Uterus (tissue), 4 donors: Measurements from ENCODE around the gene ADAMTSL2. TPM values are rescaled to one million over a fixed set of nuclear protein-coding genes. Genes with fewer than 3 reads are reported as not detected.

Source experiments
- DNase-seq, 2 donors: peaks; one replicate each; pipeline ENCODE4 v3.0.0-alpha.2; 2019 to 2020
- H3K27ac ChIP-seq, 2 donors: fragments of 200-600 bp; sonication (generic); 1 replicate in 1 of 2; 2 replicates in 1 of 2; pipeline ENCODE4 v1.5.1; 2016 to 2018
- H3K27me3 ChIP-seq, 2 donors: fragments of 200-600 bp; sonication (generic); one replicate each; pipeline ENCODE4 v1.5.1; 2018 to 2019; ENCODE audit warnings: control low read depth in 1 of 2
- H3K36me3 ChIP-seq, 2 donors: fragments of 200-600 bp; sonication (generic); one replicate each; pipeline ENCODE4 v1.5.1; 2019; ENCODE audit warnings: control low read depth in 1 of 2
- H3K4me1 ChIP-seq, 2 donors: fragments of 200-600 bp; sonication (generic); one replicate each; pipeline ENCODE4 v1.5.1; 2018 to 2019; ENCODE audit warnings: control low read depth in 1 of 2
- H3K4me3 ChIP-seq, 2 donors: fragments of 200-600 bp; sonication (generic); 1 replicate in 1 of 2; 2 replicates in 1 of 2; pipeline ENCODE4 v1.5.1; 2018 to 2019; ENCODE audit warnings: mild to moderate bottlenecking in 1 of 2
- H3K9me3 ChIP-seq, 2 donors: fragments of 200-600 bp; sonication (generic); one replicate each; pipeline ENCODE4 v1.5.1; 2019; ENCODE audit warnings: control low read depth in 1 of 2
- CTCF ChIP-seq, 4 experiments: fragments of 200-600 bp in 2 of 4; fragments of 450-650 bp in 2 of 4; sonication (generic) in 2 of 4; IDR thresholded peaks; one replicate each; pipeline ENCODE4 v1.5.1; 2016 to 2019; ENCODE audit warnings: antibody characterized with exemption in 4 of 4, mild to moderate bottlenecking in 2 of 4, moderate library complexity in 1 of 4
- POLR2A ChIP-seq, 2 donors: fragments of 450-650 bp; IDR thresholded peaks; one replicate each; pipeline ENCODE4 v1.6.1; 2016; ENCODE audit warnings: antibody characterized with exemption in 2 of 2, mild to moderate bottlenecking in 1 of 2, moderate library complexity in 1 of 2
- intact Hi-C: fragments of 100-400 bp; cut with DNase I; formaldehyde crosslinking; loops from one replicate; pipeline ENCODE4 v1.15.1; 2023; ENCODE audit warnings: low total_unique reads
- total RNA-seq, 4 donors: library from RNA; depleted of rRNA in 3 of 4; stranded (reverse); fragments of >200 nt in 3 of 4; gene quantifications; one replicate each; pipeline versions ENCODE4 v1.1.0 to v1.2.4, GENCODE V29; 2014 to 2023
- donor health status: DM: yes; HTN: yes; CAD: no.

Gene ADAMTSL2
- total RNA-seq, 4 donors from 2014 or later, result 0.26 to 3.0 (median 2.4) TPM; not detected in 1

GRCh38 chr9:133606708-133607025 lies 72.2 kb downstream of the ADAMTSL2 start:
- peaks cover 0 to 4% of the 10 kb centered on the region in 2 donors for H3K4me1 ChIP-seq
- H3K4me3 ChIP-seq, result no peak overlapping the region
- intact Hi-C loops, result no loop called here
- H3K27me3 ChIP-seq, result peaks cover 0 to 6% of the 10 kb centered on the region in 2 donors
- no peak for TF ChIP-seq CTCF (IDR thresholded peaks at IDR 0.05)
- TF ChIP-seq POLR2A (IDR thresholded peaks at IDR 0.05), result no peak
- no peak overlapping the region for H3K27ac ChIP-seq
- H3K36me3 ChIP-seq, result no peaks in the 10 kb centered on the region
- DNase-seq, result no peak
- H3K9me3 ChIP-seq, result no peaks in the 10 kb centered on the region

GRCh38 chr9:133607381-133607780 lies 72.9 kb downstream of the ADAMTSL2 start:
- H3K27ac ChIP-seq, result no peak overlapping the region
- TF ChIP-seq CTCF (IDR thresholded peaks at IDR 0.05), result no peak
- TF ChIP-seq POLR2A (IDR thresholded peaks at IDR 0.05), result no peak
- no peak overlapping the region for H3K4me3 ChIP-seq
- peaks cover 0 to 4% of the 10 kb centered on the region in 2 donors for H3K4me1 ChIP-seq
- intact Hi-C loops, result no loop called here
- DNase-seq, result no peak
- H3K27me3 ChIP-seq, result peaks cover 0 to 6% of the 10 kb centered on the region in 2 donors
- no peaks in the 10 kb centered on the region for H3K36me3 ChIP-seq
- no peaks in the 10 kb centered on the region for H3K9me3 ChIP-seq

GRCh38 chr9:133607976-133608375 lies 73.5 kb downstream of the ADAMTSL2 start:
- H3K4me3 ChIP-seq, result no peak overlapping the region
- intact Hi-C loops, result no loop called here
- TF ChIP-seq POLR2A (IDR thresholded peaks at IDR 0.05) (no peak), CTCF (IDR thresholded peaks at IDR 0.05) (no peak)

GRCh38 chr9:133608382-133608781 lies 73.9 kb downstream of the ADAMTSL2 start:
- intact Hi-C loops, result no loop called here
- no peaks in the 10 kb centered on the region for H3K36me3 ChIP-seq

More at GRCh38 chr9:133607976-133608375, 73.5 kb downstream of the ADAMTSL2 start:
- H3K36me3 ChIP-seq, result no peaks in the 10 kb centered on the region
- no peak for DNase-seq
- H3K4me1 ChIP-seq, result peaks cover 0 to 4% of the 10 kb centered on the region in 2 donors
- H3K27ac ChIP-seq, result no peak overlapping the region
- H3K27me3 ChIP-seq, result peaks cover 0 to 6% of the 10 kb centered on the region in 2 donors
- H3K9me3 ChIP-seq, result no peaks in the 10 kb centered on the region

GRCh38 chr9:133608889-133609288 lies 74.4 kb downstream of the ADAMTSL2 start:
- no peak for DNase-seq
- Histone ChIP-seq H3K9me3 (no peaks in the 10 kb centered on the region), H3K4me3 (no peak overlapping the region), H3K36me3 (no peaks in the 10 kb centered on the region), H3K4me1 (peaks cover 0 to 4% of the 10 kb centered on the region in 2 donors), H3K27ac (no peak overlapping the region), H3K27me3 (peaks cover 0 to 6% of the 10 kb centered on the region in 2 donors)
- intact Hi-C loops, result no loop called here
- TF ChIP-seq POLR2A (IDR thresholded peaks at IDR 0.05) (no peak), CTCF (IDR thresholded peaks at IDR 0.05) (no peak)

More at GRCh38 chr9:133608382-133608781, 73.9 kb downstream of the ADAMTSL2 start:
- Histone ChIP-seq H3K27me3 (peaks cover 0 to 6% of the 10 kb centered on the region in 2 donors), H3K9me3 (no peaks in the 10 kb centered on the region), H3K27ac (no peak overlapping the region), H3K4me3 (no peak overlapping the region), H3K4me1 (peaks cover 0 to 4% of the 10 kb centered on the region in 2 donors)
- TF ChIP-seq CTCF (IDR thresholded peaks at IDR 0.05), result no peak
- TF ChIP-seq POLR2A (IDR thresholded peaks at IDR 0.05), result no peak
- DNase-seq, result no peak
